ENCODE results near the gene FAM98B. TPM values are rescaled to one million over a fixed set of nuclear protein-coding genes. Genes with fewer than 3 reads are reported as not detected.
A peak's percentile ranks its signal among the peaks of the same experiment; 100 is the strongest.

FAM98B gene
- total RNA-seq, 1 donor from 2014 or later, result 66.9 TPM

GRCh38 chr15:38471974-38472373 lies 18.0 kb downstream of the FAM98B start:
- Mint-ChIP-seq H3K27ac (no peak overlapping the region), H3K4me1 (ENCODE audit: low read depth) (peaks cover 14% of the 10 kb centered on the region), H3K36me3 (ENCODE audit: low read depth) (peaks cover 29% of the 10 kb centered on the region), H3K9me3 (no peaks in the 10 kb centered on the region), H3K27me3 (ENCODE audit: insufficient read depth) (no peaks in the 10 kb centered on the region), H3K4me3 (no peak overlapping the region)
- intact Hi-C loops (cut with micrococcal nuclease), result loop anchor here (2.0 kb wide), 1 partner anchor 15 kb away; no protein-coding TSS in a partner anchor
- DNase-seq (ENCODE audit: low spot score), result no peak

DNA sequence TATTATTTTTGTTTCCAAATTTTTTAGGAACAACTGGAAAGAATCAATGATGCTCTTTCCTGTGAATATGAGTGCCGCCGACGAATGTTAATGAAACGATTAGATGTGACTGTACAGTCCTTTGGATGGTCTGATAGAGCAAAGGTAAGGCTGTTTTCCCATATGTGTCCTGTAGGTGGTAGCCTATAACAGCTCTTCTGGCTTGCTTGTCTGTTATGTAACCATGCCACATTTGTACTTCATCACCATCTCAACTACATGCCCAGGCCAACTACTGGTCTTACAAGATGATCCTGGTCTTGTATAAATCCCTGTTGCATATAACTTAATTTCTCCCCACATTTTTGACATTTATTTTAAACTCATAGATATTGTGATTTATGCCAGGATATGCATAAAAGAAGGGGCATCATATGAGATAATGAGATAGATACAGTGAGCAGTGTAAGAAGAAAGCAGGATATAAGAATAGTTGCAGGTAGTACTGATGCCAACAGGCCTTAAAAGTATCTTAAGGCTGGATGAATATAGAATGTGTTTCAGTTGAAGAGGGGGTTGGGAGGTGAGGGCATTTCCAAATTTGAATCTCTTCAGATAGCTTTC lies 20.3 kb downstream of the FAM98B start:
- Mint-ChIP-seq H3K27ac (peak overlapping the region; percentile 41), H3K4me3 (no peak overlapping the region), H3K9me3 (no peaks in the 10 kb centered on the region), H3K27me3 (ENCODE audit: insufficient read depth) (no peaks in the 10 kb centered on the region), H3K36me3 (ENCODE audit: low read depth) (peaks cover 32% of the 10 kb centered on the region), H3K4me1 (ENCODE audit: low read depth) (peaks cover 20% of the 10 kb centered on the region)
- DNase-seq (ENCODE audit: low spot score), result peak; percentile 29
- intact Hi-C loops (cut with micrococcal nuclease), result loop anchor here (1.0 to 2.0 kb wide), 5 partner anchors 19 to 225 kb away; partner anchors contain the start of gene FAM98B

DNA sequence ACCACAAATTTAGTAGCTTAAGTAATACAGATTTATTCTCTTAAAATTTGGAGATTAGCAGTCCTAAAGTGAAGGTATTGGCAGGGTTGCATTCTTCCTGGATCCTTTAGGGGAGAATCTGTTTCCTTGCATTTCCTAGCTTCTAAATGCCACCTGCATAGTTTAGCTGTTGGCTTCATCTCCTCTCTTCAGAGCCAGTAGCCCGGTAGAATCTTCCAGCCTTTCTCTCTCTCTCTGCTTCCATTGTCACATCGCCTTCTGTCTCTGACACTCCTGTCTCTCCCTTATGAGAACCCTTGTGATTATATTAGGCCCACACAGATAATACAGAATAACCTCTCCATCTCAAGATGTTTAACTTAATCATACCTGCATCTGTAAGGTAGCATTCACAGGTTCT lies 21.4 kb downstream of the FAM98B start:
- H3K27me3 Mint-ChIP-seq (ENCODE audit: insufficient read depth), result no peaks in the 10 kb centered on the region
- intact Hi-C loops (cut with micrococcal nuclease), result loop anchor here (2.0 kb wide), 1 partner anchor 21 kb away; the partner anchor contains the start of gene FAM98B
- peaks cover 24% of the 10 kb centered on the region for H3K4me1 Mint-ChIP-seq (ENCODE audit: low read depth)
- DNase-seq (ENCODE audit: low spot score), result no peak
- no peaks in the 10 kb centered on the region for H3K9me3 Mint-ChIP-seq
- H3K4me3 Mint-ChIP-seq, result no peak overlapping the region
- H3K27ac Mint-ChIP-seq, result no peak overlapping the region
- H3K36me3 Mint-ChIP-seq (ENCODE audit: low read depth), result peaks cover 37% of the 10 kb centered on the region

GRCh38 chr15:38476120-38476519 lies 22.2 kb downstream of the FAM98B start:
- peaks cover 38% of the 10 kb centered on the region for H3K36me3 Mint-ChIP-seq (ENCODE audit: low read depth)
- H3K4me1 Mint-ChIP-seq (ENCODE audit: low read depth), result peaks cover 26% of the 10 kb centered on the region
- H3K9me3 Mint-ChIP-seq, result no peaks in the 10 kb centered on the region
- no peaks in the 10 kb centered on the region for H3K27me3 Mint-ChIP-seq (ENCODE audit: insufficient read depth)
- H3K27ac Mint-ChIP-seq, result no peak overlapping the region
- DNase-seq (ENCODE audit: low spot score), result no peak
- intact Hi-C loops (cut with micrococcal nuclease), result no loop called here
- H3K4me3 Mint-ChIP-seq, result no peak overlapping the region

GRCh38 chr15:38477637-38478036 lies 23.7 kb downstream of the FAM98B start:
- peaks cover 37% of the 10 kb centered on the region for H3K4me1 Mint-ChIP-seq (ENCODE audit: low read depth)
- intact Hi-C loops (cut with micrococcal nuclease), result no loop called here
- H3K27me3 Mint-ChIP-seq (ENCODE audit: insufficient read depth), result no peaks in the 10 kb centered on the region
- no peak for DNase-seq (ENCODE audit: low spot score)
- H3K4me3 Mint-ChIP-seq, result no peak overlapping the region
- no peak overlapping the region for H3K27ac Mint-ChIP-seq
- no peaks in the 10 kb centered on the region for H3K9me3 Mint-ChIP-seq
- peaks cover 49% of the 10 kb centered on the region for H3K36me3 Mint-ChIP-seq (ENCODE audit: low read depth)

GRCh38 chr15:38479266-38479665 lies 25.3 kb downstream of the FAM98B start:
- H3K36me3 Mint-ChIP-seq (ENCODE audit: low read depth), result peaks cover 40% of the 10 kb centered on the region
- intact Hi-C loops (cut with micrococcal nuclease), result no loop called here

GRCh38 chr15:38479756-38480155 lies 25.8 kb downstream of the FAM98B start:
- Mint-ChIP-seq H3K4me3 (no peak overlapping the region), H3K27me3 (ENCODE audit: insufficient read depth) (no peaks in the 10 kb centered on the region), H3K27ac (no peak overlapping the region), H3K4me1 (ENCODE audit: low read depth) (peaks cover 32% of the 10 kb centered on the region), H3K36me3 (ENCODE audit: low read depth) (peaks cover 36% of the 10 kb centered on the region), H3K9me3 (no peaks in the 10 kb centered on the region)
- intact Hi-C loops (cut with micrococcal nuclease), result no loop called here
- DNase-seq (ENCODE audit: low spot score), result no peak

More at GRCh38 chr15:38479266-38479665, 25.3 kb downstream of the FAM98B start:
- peaks cover 37% of the 10 kb centered on the region for H3K4me1 Mint-ChIP-seq (ENCODE audit: low read depth)
- H3K4me3 Mint-ChIP-seq, result no peak overlapping the region
- H3K27me3 Mint-ChIP-seq (ENCODE audit: insufficient read depth), result no peaks in the 10 kb centered on the region
- DNase-seq (ENCODE audit: low spot score), result no peak
- H3K9me3 Mint-ChIP-seq, result no peaks in the 10 kb centered on the region
- no peak overlapping the region for H3K27ac Mint-ChIP-seq

DNA sequence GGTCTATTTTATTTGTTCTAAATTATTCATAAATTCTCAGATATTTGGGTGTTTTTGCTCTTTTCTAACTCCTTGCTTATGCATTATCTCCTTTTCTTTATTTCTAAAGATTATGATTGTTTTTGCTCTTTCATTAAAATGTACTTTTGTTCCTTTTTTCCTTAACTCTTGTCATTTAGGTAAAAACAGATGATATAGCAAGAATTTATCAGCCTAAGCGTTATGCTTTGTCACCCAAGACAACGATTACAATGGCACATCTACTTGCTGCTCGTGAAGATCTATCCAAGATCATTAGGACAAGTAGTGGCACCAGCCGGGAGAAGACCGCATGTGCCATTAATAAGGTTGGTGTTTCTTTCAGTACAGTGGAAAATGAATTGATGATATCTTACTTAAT lies 27.2 kb downstream of the FAM98B start:
- Mint-ChIP-seq H3K9me3 (no peaks in the 10 kb centered on the region), H3K27ac (no peak overlapping the region), H3K4me3 (no peak overlapping the region), H3K4me1 (ENCODE audit: low read depth) (peaks cover 29% of the 10 kb centered on the region), H3K36me3 (ENCODE audit: low read depth) (peaks cover 34% of the 10 kb centered on the region), H3K27me3 (ENCODE audit: insufficient read depth) (no peaks in the 10 kb centered on the region)
- DNase-seq (ENCODE audit: low spot score), result no peak
- intact Hi-C loops (cut with micrococcal nuclease), result no loop called here

GRCh38 chr15:38481761-38482160 lies 27.8 kb downstream of the FAM98B start:
- intact Hi-C loops (cut with micrococcal nuclease), result no loop called here
- no peak for DNase-seq (ENCODE audit: low spot score)
- H3K4me1 Mint-ChIP-seq (ENCODE audit: low read depth), result peaks cover 30% of the 10 kb centered on the region
- no peak overlapping the region for H3K4me3 Mint-ChIP-seq
- H3K27me3 Mint-ChIP-seq (ENCODE audit: insufficient read depth), result no peaks in the 10 kb centered on the region
- H3K36me3 Mint-ChIP-seq (ENCODE audit: low read depth), result peaks cover 32% of the 10 kb centered on the region
- H3K27ac Mint-ChIP-seq, result no peak overlapping the region
- no peaks in the 10 kb centered on the region for H3K9me3 Mint-ChIP-seq

DNA sequence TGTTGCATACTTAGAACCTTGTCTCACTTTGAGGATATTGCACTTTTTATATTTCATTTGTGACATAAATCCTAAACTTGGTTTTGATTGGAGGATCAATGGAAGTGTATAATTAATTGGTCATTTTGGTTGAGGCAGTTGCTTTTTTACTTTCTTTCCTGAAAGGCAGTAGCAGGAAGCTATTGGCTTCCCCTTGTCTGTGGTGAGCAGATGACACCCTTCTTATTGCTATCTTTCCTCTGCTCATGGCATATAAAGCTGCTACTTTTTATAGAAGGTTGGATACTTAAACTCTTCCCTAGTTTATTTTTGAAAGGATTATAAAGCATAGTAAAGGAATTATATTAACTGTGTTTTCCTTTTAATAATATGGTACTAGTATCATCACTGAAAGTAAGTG lies 28.6 kb downstream of the FAM98B start:
- no peak overlapping the region for H3K4me3 Mint-ChIP-seq
- H3K4me1 Mint-ChIP-seq (ENCODE audit: low read depth), result peaks cover 32% of the 10 kb centered on the region
- H3K27me3 Mint-ChIP-seq (ENCODE audit: insufficient read depth), result no peaks in the 10 kb centered on the region
- no peaks in the 10 kb centered on the region for H3K9me3 Mint-ChIP-seq
- H3K36me3 Mint-ChIP-seq (ENCODE audit: low read depth), result peaks cover 33% of the 10 kb centered on the region
- H3K27ac Mint-ChIP-seq, result no peak overlapping the region
- DNase-seq (ENCODE audit: low spot score), result no peak
- intact Hi-C loops (cut with micrococcal nuclease), result no loop called here

DNA sequence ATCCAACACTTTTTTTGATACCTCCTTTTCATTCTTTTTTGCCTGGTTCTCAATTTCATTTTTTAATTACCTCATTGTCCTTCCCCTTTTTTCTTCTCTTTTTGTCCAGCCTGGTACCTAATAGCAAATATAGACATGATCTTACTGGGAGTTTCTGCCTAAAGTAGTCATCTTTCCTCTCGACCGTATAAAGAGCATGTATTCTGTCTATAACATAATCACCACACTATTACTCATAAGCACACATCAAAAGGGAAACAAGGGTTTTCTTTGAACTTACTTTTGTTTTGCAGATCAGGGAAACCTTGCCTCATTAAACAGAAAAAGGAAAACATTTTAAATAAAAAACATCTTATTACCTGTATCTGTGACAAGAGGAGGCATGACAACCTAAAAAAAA lies 33.0 kb downstream of the FAM98B start:
- H3K9me3 Mint-ChIP-seq, result no peaks in the 10 kb centered on the region

DNA sequence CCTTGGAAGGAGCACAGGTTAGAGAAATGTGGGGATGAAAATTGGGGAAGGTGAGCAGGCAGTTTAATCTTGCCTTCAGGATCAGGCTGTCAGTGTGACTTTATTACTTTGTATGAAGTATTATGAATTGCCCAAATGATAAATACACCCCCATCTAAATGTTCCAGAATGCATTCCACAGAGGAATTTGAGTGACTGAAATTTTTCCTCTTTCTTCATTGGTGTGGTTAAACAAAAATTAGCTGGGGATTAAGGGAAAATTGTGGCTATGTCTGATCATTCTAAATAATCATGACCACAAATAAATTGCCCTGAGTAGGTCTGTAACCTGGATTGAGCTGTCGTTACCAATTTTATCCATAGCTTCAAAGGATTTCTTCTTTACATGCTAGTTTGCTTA lies 33.5 kb downstream of the FAM98B start:
- Mint-ChIP-seq H3K4me1 (ENCODE audit: low read depth) (peaks cover 48% of the 10 kb centered on the region), H3K4me3 (no peak overlapping the region), H3K9me3 (no peaks in the 10 kb centered on the region), H3K27me3 (ENCODE audit: insufficient read depth) (no peaks in the 10 kb centered on the region), H3K36me3 (ENCODE audit: low read depth) (peaks cover 43% of the 10 kb centered on the region), H3K27ac (peak overlapping the region; percentile 90)
- intact Hi-C loops (cut with micrococcal nuclease), result loop anchor here (1.0 to 5.0 kb wide), 7 partner anchors 15 to 210 kb away; partner anchors contain the start of gene FAM98B
- DNase-seq (ENCODE audit: low spot score), result no peak

More for the DNA sequence above, 33.0 kb downstream of the FAM98B start:
- no peaks in the 10 kb centered on the region for H3K27me3 Mint-ChIP-seq (ENCODE audit: insufficient read depth)
- peak overlapping the region; percentile 17 for H3K4me3 Mint-ChIP-seq
- H3K27ac Mint-ChIP-seq, result peak overlapping the region; percentile 90
- H3K36me3 Mint-ChIP-seq (ENCODE audit: low read depth), result peaks cover 43% of the 10 kb centered on the region
- intact Hi-C loops (cut with micrococcal nuclease), result loop anchor here (1.0 to 5.0 kb wide), 7 partner anchors 14 to 210 kb away; partner anchors contain the start of gene FAM98B
- peaks cover 47% of the 10 kb centered on the region for H3K4me1 Mint-ChIP-seq (ENCODE audit: low read depth)
- no peak for DNase-seq (ENCODE audit: low spot score)

DNA sequence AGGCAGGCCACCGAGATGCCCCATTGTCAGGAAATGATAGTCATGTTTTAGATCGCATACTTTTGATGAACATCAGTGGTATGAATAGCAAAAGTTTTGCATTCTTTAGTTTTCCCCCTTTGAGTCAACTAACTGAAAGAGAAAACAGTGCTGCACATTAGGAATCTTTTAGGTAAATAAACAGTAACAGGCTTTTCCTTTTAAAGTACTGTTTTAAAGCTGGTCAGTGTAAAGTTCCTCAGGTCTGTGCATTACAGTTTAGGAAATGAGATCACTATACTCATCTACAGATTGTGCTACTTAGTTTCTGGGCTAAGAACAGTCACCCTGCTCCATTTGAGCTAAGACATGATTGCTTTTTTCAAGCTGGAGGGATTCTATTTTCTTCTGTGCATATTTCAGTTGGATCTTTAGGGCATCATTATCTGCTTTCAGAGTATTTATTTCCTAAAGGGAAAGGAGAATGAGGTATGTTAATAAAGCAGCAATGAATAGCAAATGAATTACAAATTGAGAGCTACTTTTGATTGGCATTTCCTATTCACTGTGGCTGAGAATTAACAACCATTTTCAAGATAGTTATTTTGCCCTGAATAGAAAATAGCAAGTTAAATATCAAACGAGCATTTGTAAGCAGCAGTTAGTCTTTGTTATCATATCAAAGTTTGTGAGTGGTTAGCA lies 36.5 kb downstream of the FAM98B start:
- no peaks in the 10 kb centered on the region for H3K9me3 Mint-ChIP-seq
- H3K4me1 Mint-ChIP-seq (ENCODE audit: low read depth), result peaks cover 64% of the 10 kb centered on the region
- intact Hi-C loops (cut with micrococcal nuclease), result no loop called here
- H3K4me3 Mint-ChIP-seq, result no peak overlapping the region
- no peak for DNase-seq (ENCODE audit: low spot score)
- H3K27ac Mint-ChIP-seq, result peak overlapping the region; percentile 66
- no peaks in the 10 kb centered on the region for H3K27me3 Mint-ChIP-seq (ENCODE audit: insufficient read depth)
- H3K36me3 Mint-ChIP-seq (ENCODE audit: low read depth), result peaks cover 59% of the 10 kb centered on the region
